ENCODE results near the gene CLHC1.
A peak's percentile ranks its signal among the peaks of the same experiment; 100 is the strongest.

CLHC1 gene

GRCh38 chr2:55231546-55232083 is 478 bp downstream of the CLHC1 start:
- no CpG with 5 or more reads among the region's 13 CpGs for WGBS (ENCODE audit: extremely low coverage, insufficient coverage, insufficient read length)
- Histone ChIP-seq H3K4me1 (ENCODE audit: control insufficient read depth in 1 of 2, insufficient read depth in 2 of 2, low read length in 2 of 2) (peaks cover 2 to 9% of the 10 kb centered on the region in 2 experiments), H2AK5ac (ENCODE audit: low read length) (peak overlapping the region; percentile 3), H3K9ac (ENCODE audit: low read length) (peak overlapping the region; percentile 94), H2BK5ac (ENCODE audit: low read depth, low read length, poor library complexity) (peak overlapping the region; percentile 93), H3K36me3 (ENCODE audit: control insufficient read depth in 1 of 2, insufficient read depth in 2 of 2, low read length in 2 of 2) (peaks cover 5 to 23% of the 10 kb centered on the region in 2 experiments), H3K79me2 (ENCODE audit: control insufficient read depth, insufficient read depth, low read length, poor library complexity) (peaks cover 12% of the 10 kb centered on the region), H3K27ac (ENCODE audit: low read depth, low read length) (peak overlapping the region; percentile 94), H3K79me1 (ENCODE audit: low read length) (peaks cover 14% of the 10 kb centered on the region), H3K9me3 (ENCODE audit: insufficient read depth, low read depth, low read length) (no peaks in the 10 kb centered on the region), H2BK120ac (ENCODE audit: insufficient read depth, low read length, poor library complexity) (peak overlapping the region; percentile 59), H3K27me3 (ENCODE audit: insufficient read depth, low read length) (no peaks in the 10 kb centered on the region), H2AFZ (ENCODE audit: insufficient read depth, low read length, poor library complexity) (peak overlapping the region; percentile 65), H3K4ac (ENCODE audit: low read depth, low read length) (peak overlapping the region; percentile 22), H3K4me3 (ENCODE audit: low read depth, low read length) (peak overlapping the region; percentile 87), H3K18ac (ENCODE audit: low read length) (peak overlapping the region; percentile 86), H4K8ac (ENCODE audit: low read depth, low read length) (peak overlapping the region; percentile 98), H3K14ac (ENCODE audit: low read length) (peak overlapping the region; percentile 94), H3K23ac (ENCODE audit: low read length) (no peak overlapping the region), H2BK12ac (ENCODE audit: low read length) (no peak overlapping the region), H3K4me2 (ENCODE audit: low read length) (peak overlapping the region; percentile 74), H4K91ac (ENCODE audit: low read depth, low read length) (peak overlapping the region; percentile 96), H4K12ac (ENCODE audit: low read depth, low read length) (peak overlapping the region; percentile 95)
- DNase-seq, result no peak

GRCh38 chr2:55230551-55230950 is 1.5 kb downstream of the CLHC1 start:
- H3K4me1 ChIP-seq (ENCODE audit: control insufficient read depth in 1 of 2, insufficient read depth in 2 of 2, low read length in 2 of 2), result peaks cover 2 to 9% of the 10 kb centered on the region in 2 experiments
- H3K9ac ChIP-seq (ENCODE audit: low read length), result no peak overlapping the region
- H3K79me2 ChIP-seq (ENCODE audit: control insufficient read depth, insufficient read depth, low read length, poor library complexity), result peaks cover 12% of the 10 kb centered on the region
- no peak overlapping the region for H4K91ac ChIP-seq (ENCODE audit: low read depth, low read length)
- no peak overlapping the region for H2AFZ ChIP-seq (ENCODE audit: insufficient read depth, low read length, poor library complexity)
- H3K36me3 ChIP-seq (ENCODE audit: control insufficient read depth in 1 of 2, insufficient read depth in 2 of 2, low read length in 2 of 2), result peaks cover 5 to 16% of the 10 kb centered on the region in 2 experiments
- DNase-seq, result no peak
- no peak overlapping the region for H4K8ac ChIP-seq (ENCODE audit: low read depth, low read length)
- H3K27ac ChIP-seq (ENCODE audit: low read depth, low read length), result no peak overlapping the region
- no CpG with 5 or more reads among the region's 3 CpGs for WGBS (ENCODE audit: extremely low coverage, insufficient coverage, insufficient read length)
- H2BK5ac ChIP-seq (ENCODE audit: low read depth, low read length, poor library complexity), result no peak overlapping the region
- H3K27me3 ChIP-seq (ENCODE audit: insufficient read depth, low read length), result no peaks in the 10 kb centered on the region
- peaks cover 14% of the 10 kb centered on the region for H3K79me1 ChIP-seq (ENCODE audit: low read length)
- no peak overlapping the region for H2BK12ac ChIP-seq (ENCODE audit: low read length)
- H2AK5ac ChIP-seq (ENCODE audit: low read length), result no peak overlapping the region
- no peaks in the 10 kb centered on the region for H3K9me3 ChIP-seq (ENCODE audit: insufficient read depth, low read depth, low read length)
- no peak overlapping the region for H3K4ac ChIP-seq (ENCODE audit: low read depth, low read length)
- H4K12ac ChIP-seq (ENCODE audit: low read depth, low read length), result no peak overlapping the region
- no peak overlapping the region for H3K23ac ChIP-seq (ENCODE audit: low read length)
- no peak overlapping the region for H2BK120ac ChIP-seq (ENCODE audit: insufficient read depth, low read length, poor library complexity)
- no peak overlapping the region for H3K4me3 ChIP-seq (ENCODE audit: low read depth, low read length)
- no peak overlapping the region for H3K18ac ChIP-seq (ENCODE audit: low read length)
- no peak overlapping the region for H3K14ac ChIP-seq (ENCODE audit: low read length)
- no peak overlapping the region for H3K4me2 ChIP-seq (ENCODE audit: low read length)

DNA sequence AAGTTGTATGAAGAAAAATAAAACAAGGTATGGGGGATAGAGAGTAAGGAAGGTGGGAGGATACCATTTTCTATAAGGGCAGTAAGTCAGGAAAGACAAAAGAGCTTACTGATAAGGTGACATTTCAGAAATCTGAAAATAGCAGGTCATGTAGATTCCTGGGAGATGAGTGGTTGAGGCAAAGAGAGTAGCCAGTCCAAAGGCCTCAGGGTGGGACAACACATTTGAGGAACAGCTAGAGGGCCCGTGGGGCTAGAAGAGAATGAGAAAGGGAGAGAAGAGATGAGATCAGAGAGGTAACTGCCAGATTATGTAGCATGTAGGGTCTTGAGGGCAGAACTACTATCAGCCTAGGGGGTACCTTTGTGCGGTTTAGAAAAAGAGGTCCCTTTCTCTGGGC is 2.9 kb downstream of the CLHC1 start:
- H3K23ac ChIP-seq (ENCODE audit: low read length), result no peak overlapping the region
- H2BK120ac ChIP-seq (ENCODE audit: insufficient read depth, low read length, poor library complexity), result no peak overlapping the region
- no peaks in the 10 kb centered on the region for H3K27me3 ChIP-seq (ENCODE audit: insufficient read depth, low read length)
- H3K4me2 ChIP-seq (ENCODE audit: low read length), result no peak overlapping the region
- no peak overlapping the region for H2AK5ac ChIP-seq (ENCODE audit: low read length)
- no CpG with 5 or more reads among the region's 2 CpGs for WGBS (ENCODE audit: extremely low coverage, insufficient coverage, insufficient read length)
- no peak overlapping the region for H4K8ac ChIP-seq (ENCODE audit: low read depth, low read length)
- H3K4ac ChIP-seq (ENCODE audit: low read depth, low read length), result no peak overlapping the region
- H2BK5ac ChIP-seq (ENCODE audit: low read depth, low read length, poor library complexity), result no peak overlapping the region
- H3K14ac ChIP-seq (ENCODE audit: low read length), result no peak overlapping the region
- no peak overlapping the region for H3K4me3 ChIP-seq (ENCODE audit: low read depth, low read length)
- H4K91ac ChIP-seq (ENCODE audit: low read depth, low read length), result no peak overlapping the region
- no peak overlapping the region for H4K12ac ChIP-seq (ENCODE audit: low read depth, low read length)
- H2BK12ac ChIP-seq (ENCODE audit: low read length), result no peak overlapping the region
- peaks cover 14% of the 10 kb centered on the region for H3K79me1 ChIP-seq (ENCODE audit: low read length)
- peak; percentile 40 to 74 for DNase-seq
- peaks cover 12% of the 10 kb centered on the region for H3K79me2 ChIP-seq (ENCODE audit: control insufficient read depth, insufficient read depth, low read length, poor library complexity)
- H3K18ac ChIP-seq (ENCODE audit: low read length), result no peak overlapping the region
- no peak overlapping the region for H2AFZ ChIP-seq (ENCODE audit: insufficient read depth, low read length, poor library complexity)
- peaks cover 2 to 7% of the 10 kb centered on the region in 2 experiments for H3K4me1 ChIP-seq (ENCODE audit: control insufficient read depth in 1 of 2, insufficient read depth in 2 of 2, low read length in 2 of 2)
- H3K27ac ChIP-seq (ENCODE audit: low read depth, low read length), result no peak overlapping the region
- no peak overlapping the region for H3K9ac ChIP-seq (ENCODE audit: low read length)
- H3K9me3 ChIP-seq (ENCODE audit: insufficient read depth, low read depth, low read length), result peaks cover 2% of the 10 kb centered on the region
- peaks cover 6 to 10% of the 10 kb centered on the region in 2 experiments for H3K36me3 ChIP-seq (ENCODE audit: control insufficient read depth in 1 of 2, insufficient read depth in 2 of 2, low read length in 2 of 2)

- Histone ChIP-seq H3K4me1 (ENCODE audit: control insufficient read depth in 1 of 2, insufficient read depth in 2 of 2, low read length in 2 of 2) (peaks cover 2% of the 10 kb centered on the region in 2 experiments), H3K36me3 (ENCODE audit: control insufficient read depth in 1 of 2, insufficient read depth in 2 of 2, low read length in 2 of 2) (peaks cover 6% of the 10 kb centered on the region in 2 experiments), H2BK12ac (ENCODE audit: low read length) (no peak overlapping the region), H4K8ac (ENCODE audit: low read depth, low read length) (no peak overlapping the region), H2AK5ac (ENCODE audit: low read length) (no peak overlapping the region), H3K79me1 (ENCODE audit: low read length) (peaks cover 16% of the 10 kb centered on the region), H2BK5ac (ENCODE audit: low read depth, low read length, poor library complexity) (no peak overlapping the region), H4K91ac (ENCODE audit: low read depth, low read length) (no peak overlapping the region), H3K23ac (ENCODE audit: low read length) (no peak overlapping the region), H3K9me3 (ENCODE audit: insufficient read depth, low read depth, low read length) (peaks cover 3% of the 10 kb centered on the region), H3K9ac (ENCODE audit: low read length) (no peak overlapping the region), H2BK120ac (ENCODE audit: insufficient read depth, low read length, poor library complexity) (no peak overlapping the region), H3K27me3 (ENCODE audit: insufficient read depth, low read length) (no peaks in the 10 kb centered on the region), H3K4ac (ENCODE audit: low read depth, low read length) (no peak overlapping the region), H2AFZ (ENCODE audit: insufficient read depth, low read length, poor library complexity) (no peak overlapping the region), H3K14ac (ENCODE audit: low read length) (no peak overlapping the region), H4K12ac (ENCODE audit: low read depth, low read length) (no peak overlapping the region), H3K18ac (ENCODE audit: low read length) (no peak overlapping the region), H3K79me2 (ENCODE audit: control insufficient read depth, insufficient read depth, low read length, poor library complexity) (peaks cover 10% of the 10 kb centered on the region), H3K27ac (ENCODE audit: low read depth, low read length) (no peak overlapping the region), H3K4me2 (ENCODE audit: low read length) (no peak overlapping the region), H3K4me3 (ENCODE audit: low read depth, low read length) (no peak overlapping the region)
- no peak for DNase-seq
Measured at GRCh38 chr2:55228226-55228563, 3.9 kb downstream of the CLHC1 start.

Data from trophoblast cell (in vitro differentiated cells and primary cell).